Measurements from ENCODE around the gene VEZF1.

VEZF1 gene

GRCh38 chr17:57986841-57987580 lies 1.0 kb downstream of the VEZF1 start:
- ChIA-PET POLR2A (interaction anchor here (1.1 kb wide), 1 partner anchor 21 kb away, joined by 3 read pairs; the partner anchor contains the start of gene SRSF1), CTCF (interaction anchor here (0.9 to 3.4 kb wide), 8 partner anchors 11 to 129 kb away, joined by 3 to 19 read pairs (median 8); no protein-coding TSS in a partner anchor)
- no peak for DNase-seq (ENCODE audit: extremely low spot score)
- no peak for TF ChIP-seq CTCF (IDR thresholded peaks at IDR 0.05; ENCODE audit: control extremely low read depth, extremely low read depth, low read depth, missing control alignments)

GRCh38 chr17:57985675-57985974 lies 2.4 kb downstream of the VEZF1 start:
- CTCF ChIA-PET: interaction anchor here (0.7 to 3.4 kb wide), 12 partner anchors 9 to 127 kb away, joined by 3 to 19 read pairs (median 4); no protein-coding TSS in a partner anchor
- POLR2A ChIA-PET: no interaction called here
- DNase-seq (ENCODE audit: extremely low spot score): no peak
- TF ChIP-seq CTCF (IDR thresholded peaks at IDR 0.05; ENCODE audit: control extremely low read depth, extremely low read depth, low read depth, missing control alignments): no peak

- CTCF ChIA-PET: interaction anchor here (0.7 to 3.4 kb wide), 11 partner anchors 8 to 131 kb away, joined by 3 to 19 read pairs (median 3); no protein-coding TSS in a partner anchor
- DNase-seq (ENCODE audit: extremely low spot score): no peak
- TF ChIP-seq CTCF (IDR thresholded peaks at IDR 0.05; ENCODE audit: control extremely low read depth, extremely low read depth, low read depth, missing control alignments): no peak
- POLR2A ChIA-PET: no interaction called here
Observed at GRCh38 chr17:57984936-57985674, 2.9 kb downstream of the VEZF1 start.

GRCh38 chr17:57984261-57984890 lies 3.7 kb downstream of the VEZF1 start:
- TF ChIP-seq CTCF (IDR thresholded peaks at IDR 0.05; ENCODE audit: control extremely low read depth, extremely low read depth, low read depth, missing control alignments): no peak
- DNase-seq (ENCODE audit: extremely low spot score): no peak
- ChIA-PET POLR2A (no interaction called here), CTCF (interaction anchor here (0.7 to 4.5 kb wide), 8 partner anchors 8 to 131 kb away, joined by 3 to 24 read pairs (median 8); no protein-coding TSS in a partner anchor)

- no peak for DNase-seq (ENCODE audit: extremely low spot score)
- ChIA-PET POLR2A (no interaction called here), CTCF (interaction anchor here (1.0 to 4.5 kb wide), 5 partner anchors 10 to 43 kb away, joined by 3 to 24 read pairs (median 4); partner anchors contain the start of gene SRSF1)
- TF ChIP-seq CTCF (IDR thresholded peaks at IDR 0.05; ENCODE audit: control extremely low read depth, extremely low read depth, low read depth, missing control alignments): no peak
Observed at GRCh38 chr17:57983446-57983845, 4.6 kb downstream of the VEZF1 start.

- TF ChIP-seq CTCF (IDR thresholded peaks at IDR 0.05; ENCODE audit: control extremely low read depth, extremely low read depth, low read depth, missing control alignments): no peak
- POLR2A ChIA-PET: no interaction called here
- DNase-seq (ENCODE audit: extremely low spot score): no peak
- CTCF ChIA-PET: interaction anchor here (1.0 to 4.5 kb wide), 6 partner anchors 10 to 43 kb away, joined by 3 to 24 read pairs (median 4); partner anchors contain the start of gene SRSF1
Observed at GRCh38 chr17:57982452-57983170, 5.4 kb downstream of the VEZF1 start.
